Measurements from ENCODE around the gene C1RL. TPM values are rescaled to one million over a fixed set of nuclear protein-coding genes. Genes with fewer than 3 reads are reported as not detected.

C1RL gene, protein sequence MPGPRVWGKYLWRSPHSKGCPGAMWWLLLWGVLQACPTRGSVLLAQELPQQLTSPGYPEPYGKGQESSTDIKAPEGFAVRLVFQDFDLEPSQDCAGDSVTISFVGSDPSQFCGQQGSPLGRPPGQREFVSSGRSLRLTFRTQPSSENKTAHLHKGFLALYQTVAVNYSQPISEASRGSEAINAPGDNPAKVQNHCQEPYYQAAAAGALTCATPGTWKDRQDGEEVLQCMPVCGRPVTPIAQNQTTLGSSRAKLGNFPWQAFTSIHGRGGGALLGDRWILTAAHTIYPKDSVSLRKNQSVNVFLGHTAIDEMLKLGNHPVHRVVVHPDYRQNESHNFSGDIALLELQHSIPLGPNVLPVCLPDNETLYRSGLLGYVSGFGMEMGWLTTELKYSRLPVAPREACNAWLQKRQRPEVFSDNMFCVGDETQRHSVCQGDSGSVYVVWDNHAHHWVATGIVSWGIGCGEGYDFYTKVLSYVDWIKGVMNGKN
- total RNA-seq (24.9 and 28.9 TPM in 2 replicates), polyA plus RNA-seq (13.5 and 14.3 TPM in 2 replicates), polyA minus RNA-seq (13.2 and 22.2 TPM in 2 replicates)
- total RNA-seq (2013), result 16.0 TPM

DNA sequence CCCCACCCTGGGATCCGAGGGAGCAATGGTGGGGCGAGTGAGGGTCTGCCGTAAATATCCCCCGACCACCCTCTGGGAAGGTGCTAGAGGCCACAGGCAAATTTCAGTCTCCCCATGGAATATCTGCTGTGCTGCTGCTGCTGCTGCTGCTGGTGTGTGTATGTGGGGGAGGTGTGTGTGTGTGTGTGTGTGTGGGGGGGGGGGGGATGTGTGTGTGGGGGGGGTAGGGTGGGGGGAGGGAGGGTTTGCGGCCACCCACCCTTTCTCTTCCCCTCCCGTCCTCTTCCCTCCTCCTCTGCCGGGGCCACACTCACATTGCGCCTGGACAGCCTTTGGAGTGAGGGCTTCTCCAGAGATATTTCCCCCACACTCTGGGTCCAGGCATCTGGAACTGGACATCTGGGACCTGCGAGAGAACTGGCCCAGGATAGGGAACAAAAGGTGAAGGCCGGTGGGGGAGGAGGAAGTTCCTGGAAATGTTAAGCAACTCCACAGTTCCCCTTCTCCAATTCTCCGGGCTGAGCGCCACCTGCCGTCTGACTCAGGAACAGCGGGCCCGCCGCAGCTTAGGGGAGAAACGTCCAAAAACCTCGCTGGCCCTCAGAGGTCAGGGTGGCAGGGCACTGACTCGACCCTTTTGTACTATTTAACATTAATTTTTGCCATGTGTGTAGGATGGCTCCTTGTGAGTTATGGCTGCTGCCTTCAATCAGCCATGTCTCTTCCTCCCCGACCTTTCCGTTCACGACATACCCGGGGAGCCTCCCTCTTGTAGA, at the start of gene C1RL:
C1RL (minus strand) TSS at position 419 of the 776 bp plus-strand sequence; CDS start at position 385, 34 bp downstream.
- peak within 1 kb of the TSS; percentile 74 to 94 (median 89) for H3K4me3 ChIP-seq (ENCODE audit: control extremely low read depth in 1 of 5, extremely low read depth in 1 of 5, insufficient read depth in 1 of 5, low read depth in 2 of 5, low read length in 4 of 5)
- Mint-ChIP-seq H3K27ac (peak within 1 kb of the TSS; percentile 98), H3K4me1 (peaks cover 28% of the 10 kb centered on the region), H3K27me3 (no peaks in the 10 kb centered on the region), H3K9me3 (ENCODE audit: insufficient read depth) (peaks cover 4% of the 10 kb centered on the region), H3K4me3 (peak within 1 kb of the TSS; percentile 97)
- H3K4me2 ChIP-seq (replicated peaks; ENCODE audit: low read depth, low read length, poor library complexity, severe bottlenecking), result peak within 1 kb of the TSS; percentile 94
- intact Hi-C loops (cut with micrococcal nuclease), result loop anchor here (1.0 to 2.0 kb wide), 6 partner anchors 17 to 240 kb away; partner anchors contain the start of genes C12orf57, C1R, EMG1 and LPCAT3
- no peaks in the 10 kb centered on the region for H3K27me3 ChIP-seq (replicated peaks in 1 of 4; ENCODE audit: control extremely low read depth in 1 of 4, control insufficient read depth in 3 of 4, insufficient read depth in 4 of 4, low read length in 3 of 4)
- peaks cover 18% of the 10 kb centered on the region for H3K79me2 ChIP-seq (ENCODE audit: control insufficient read depth, insufficient read depth, low read length)
- H2AFZ ChIP-seq (ENCODE audit: insufficient read depth, low read depth, low read length, poor library complexity, severe bottlenecking), result peak within 1 kb of the TSS; percentile 96
- TF ChIP-seq, protein P1, sequence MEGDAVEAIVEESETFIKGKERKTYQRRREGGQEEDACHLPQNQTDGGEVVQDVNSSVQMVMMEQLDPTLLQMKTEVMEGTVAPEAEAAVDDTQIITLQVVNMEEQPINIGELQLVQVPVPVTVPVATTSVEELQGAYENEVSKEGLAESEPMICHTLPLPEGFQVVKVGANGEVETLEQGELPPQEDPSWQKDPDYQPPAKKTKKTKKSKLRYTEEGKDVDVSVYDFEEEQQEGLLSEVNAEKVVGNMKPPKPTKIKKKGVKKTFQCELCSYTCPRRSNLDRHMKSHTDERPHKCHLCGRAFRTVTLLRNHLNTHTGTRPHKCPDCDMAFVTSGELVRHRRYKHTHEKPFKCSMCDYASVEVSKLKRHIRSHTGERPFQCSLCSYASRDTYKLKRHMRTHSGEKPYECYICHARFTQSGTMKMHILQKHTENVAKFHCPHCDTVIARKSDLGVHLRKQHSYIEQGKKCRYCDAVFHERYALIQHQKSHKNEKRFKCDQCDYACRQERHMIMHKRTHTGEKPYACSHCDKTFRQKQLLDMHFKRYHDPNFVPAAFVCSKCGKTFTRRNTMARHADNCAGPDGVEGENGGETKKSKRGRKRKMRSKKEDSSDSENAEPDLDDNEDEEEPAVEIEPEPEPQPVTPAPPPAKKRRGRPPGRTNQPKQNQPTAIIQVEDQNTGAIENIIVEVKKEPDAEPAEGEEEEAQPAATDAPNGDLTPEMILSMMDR (IDR thresholded peaks at IDR 0.05), result peak; percentile 92
- TF ChIP-seq EZH2 (IDR thresholded peaks at IDR 0.05; ENCODE audit: borderline replicate concordance, insufficient read depth, low read depth, low read length, poor library complexity, severe bottlenecking), result no peak
- DNase-seq (peak; percentile 83), ATAC-seq (ENCODE audit: low read depth) (peak; percentile 50)
- peak within 1 kb of the TSS; percentile 94 for H3K9ac ChIP-seq (ENCODE audit: low read length)
- peaks cover 12 to 18% of the 10 kb centered on the region in 2 donors for H3K4me1 ChIP-seq (ENCODE audit: control insufficient read depth in 2 of 2, insufficient read depth in 2 of 2, low read length in 2 of 2)
- peak within 1 kb of the TSS; percentile 63 to 76 for H3K27ac ChIP-seq (ENCODE audit: low read length in 2 of 2)
- WGBS (ENCODE audit: insufficient coverage), result 0% methylated on average over 8 of the region's 23 CpGs
- POLR2A ChIA-PET, result interaction anchor here (0.6 to 2.0 kb wide), 5 partner anchors 157 to 331 kb away, joined by 3 to 7 read pairs (median 4); partner anchors contain the start of genes C12orf57, ENO2, RNU7-1 and USP5
- CTCF ChIA-PET, result interaction anchor here (0.6 to 3.6 kb wide), 28 partner anchors 10 to 356 kb away, joined by 3 to 35 read pairs (median 4); partner anchors contain the start of genes C12orf57, C1R, LPCAT3 and MLF2
- peaks cover 0 to 2% (median 0%) of the 10 kb centered on the region in 3 donors for H3K9me3 ChIP-seq (ENCODE audit: control extremely low read depth in 1 of 3, control insufficient read depth in 2 of 3, insufficient read depth in 1 of 3, low read length in 2 of 3)
- peaks cover 7% of the 10 kb centered on the region for H4K20me1 ChIP-seq (ENCODE audit: control insufficient read depth, insufficient read depth, low read length, poor library complexity, severe bottlenecking)
- peaks cover 0 to 4% of the 10 kb centered on the region in 2 experiments for H3K36me3 ChIP-seq (replicated peaks in 1 of 2; ENCODE audit: control extremely low read depth in 1 of 2, control insufficient read depth in 1 of 2, extremely low read depth in 1 of 2, insufficient read depth in 2 of 2, low read length in 1 of 2)

Measured in B cell (primary cell).